Inflammatory macrophage treated with lipopolysaccharide for 4 hours (primary cell): ENCODE data around the gene CABLES2.

ENCODE experiments used
- DNase-seq: peaks from one replicate; pipeline ENCODE4 v3.0.0-alpha.2; 2020

Gene CABLES2

DNA sequence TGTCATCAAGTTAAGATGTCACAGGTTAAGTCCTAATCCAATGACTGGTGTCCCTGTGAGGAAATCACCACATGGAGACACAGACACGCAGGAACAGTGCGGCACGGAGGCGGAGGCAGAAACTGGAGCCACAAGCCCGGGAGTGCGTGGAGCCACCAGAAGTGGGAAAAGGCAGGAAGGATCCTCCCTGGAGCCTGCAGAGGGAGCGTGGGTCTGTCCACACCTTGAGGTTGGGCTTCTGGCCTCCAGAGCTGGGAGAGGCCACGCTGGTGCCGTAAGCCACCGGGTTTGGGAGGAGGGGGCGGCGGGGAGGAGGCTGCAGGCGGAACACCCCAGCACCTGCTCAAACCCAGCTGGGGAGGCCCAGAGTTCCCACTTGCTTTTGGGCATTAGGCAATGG, 3.8 kb downstream of the CABLES2 start:
- DNase-seq: no peak

DNA sequence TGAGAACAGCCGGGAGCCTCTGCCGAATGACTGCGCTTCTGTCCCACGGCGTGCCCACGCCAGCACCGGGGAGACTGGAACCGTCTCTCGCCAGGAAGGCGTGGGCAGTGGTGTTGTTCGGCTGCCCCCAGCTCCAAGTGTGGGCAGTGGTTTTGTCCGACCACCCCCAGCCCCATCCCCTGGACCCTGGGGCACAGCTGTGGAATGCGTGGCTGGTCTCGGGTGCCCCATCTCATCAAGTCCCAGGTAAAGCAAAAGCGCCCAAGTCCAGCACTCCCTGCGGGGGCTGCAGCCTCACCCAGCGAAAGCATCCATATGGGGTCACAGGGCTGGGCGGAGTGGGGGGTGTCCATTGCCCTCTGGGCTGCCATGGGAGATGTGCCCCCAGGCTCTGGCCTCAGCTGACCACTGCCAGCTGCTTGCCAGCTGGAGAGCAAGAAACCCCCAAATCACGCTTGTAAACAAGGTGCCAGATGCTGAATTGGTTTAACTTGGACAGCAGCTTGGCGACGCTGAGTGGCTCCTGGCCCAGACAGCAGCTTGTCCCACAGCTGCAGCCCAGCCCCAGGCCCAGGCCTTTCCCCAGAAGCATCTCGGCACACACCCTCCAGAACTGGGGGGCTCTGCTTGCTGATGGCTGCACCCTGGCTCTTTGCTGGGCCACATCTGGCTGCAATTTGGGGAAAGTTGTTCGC, 4.5 kb downstream of the CABLES2 start:
- no peak for DNase-seq

DNA sequence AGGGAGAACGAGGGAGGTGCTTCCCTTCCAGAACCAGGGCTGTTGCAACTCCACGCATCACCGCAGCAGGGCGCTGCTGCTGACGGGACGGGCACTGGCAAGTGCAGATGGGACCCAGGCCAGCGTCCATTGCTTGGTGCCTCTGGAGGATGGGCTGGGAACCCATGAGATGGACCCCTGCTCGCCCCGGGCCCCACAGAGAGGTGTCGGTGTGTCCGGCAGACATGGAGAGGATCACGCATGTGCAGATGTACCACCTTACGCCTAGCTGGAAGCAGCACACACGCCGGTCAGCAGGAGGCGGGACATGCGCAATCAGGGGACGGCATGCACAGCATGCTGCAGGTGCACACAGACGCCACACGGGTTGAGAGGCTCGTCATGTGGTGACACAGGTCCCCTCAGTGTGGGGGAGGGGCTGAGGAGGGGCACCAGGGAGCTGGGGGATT, 5.7 kb downstream of the CABLES2 start:
- DNase-seq: no peak

DNA sequence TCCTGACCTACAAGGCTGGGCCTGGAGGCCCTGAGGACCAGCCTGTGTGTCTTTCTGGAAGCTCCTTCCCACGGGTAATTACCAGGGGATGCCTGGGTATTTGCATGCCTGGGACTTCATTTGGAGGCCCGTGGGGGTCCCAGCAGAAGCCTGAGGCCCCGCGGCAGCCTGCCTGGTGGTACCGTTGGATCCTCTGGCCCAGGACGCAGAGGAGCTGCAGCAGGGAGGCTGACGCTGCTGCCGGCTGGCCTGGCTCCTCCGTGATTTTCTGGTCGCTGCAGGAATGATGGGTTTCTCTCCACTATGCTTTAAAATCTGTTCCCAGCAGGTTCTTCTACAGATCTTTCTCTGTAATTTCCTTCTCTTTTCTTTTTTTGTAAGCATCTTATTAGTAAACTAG, 6.5 kb downstream of the CABLES2 start:
- DNase-seq: no peak

DNA sequence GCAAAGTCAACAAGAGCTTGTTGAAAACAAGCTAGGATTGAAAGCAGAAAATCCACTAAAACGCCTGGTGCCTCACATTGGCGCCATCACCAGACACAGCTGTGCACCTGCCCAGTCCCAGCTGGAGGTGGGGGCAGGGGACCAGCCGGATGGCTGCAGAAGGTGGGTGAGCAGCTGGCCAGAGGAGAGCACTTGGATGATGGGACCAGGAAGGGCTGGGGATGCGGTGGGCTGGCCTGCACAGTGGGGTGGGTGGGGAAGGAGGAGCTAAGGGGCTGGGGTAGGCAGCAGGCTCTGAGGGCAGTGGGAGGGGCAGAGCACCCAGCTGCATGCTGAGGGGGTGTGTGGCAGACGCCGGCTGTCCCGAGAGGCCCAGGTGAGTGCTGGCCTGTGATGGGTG, 7.1 kb downstream of the CABLES2 start:
- DNase-seq: no peak

DNA sequence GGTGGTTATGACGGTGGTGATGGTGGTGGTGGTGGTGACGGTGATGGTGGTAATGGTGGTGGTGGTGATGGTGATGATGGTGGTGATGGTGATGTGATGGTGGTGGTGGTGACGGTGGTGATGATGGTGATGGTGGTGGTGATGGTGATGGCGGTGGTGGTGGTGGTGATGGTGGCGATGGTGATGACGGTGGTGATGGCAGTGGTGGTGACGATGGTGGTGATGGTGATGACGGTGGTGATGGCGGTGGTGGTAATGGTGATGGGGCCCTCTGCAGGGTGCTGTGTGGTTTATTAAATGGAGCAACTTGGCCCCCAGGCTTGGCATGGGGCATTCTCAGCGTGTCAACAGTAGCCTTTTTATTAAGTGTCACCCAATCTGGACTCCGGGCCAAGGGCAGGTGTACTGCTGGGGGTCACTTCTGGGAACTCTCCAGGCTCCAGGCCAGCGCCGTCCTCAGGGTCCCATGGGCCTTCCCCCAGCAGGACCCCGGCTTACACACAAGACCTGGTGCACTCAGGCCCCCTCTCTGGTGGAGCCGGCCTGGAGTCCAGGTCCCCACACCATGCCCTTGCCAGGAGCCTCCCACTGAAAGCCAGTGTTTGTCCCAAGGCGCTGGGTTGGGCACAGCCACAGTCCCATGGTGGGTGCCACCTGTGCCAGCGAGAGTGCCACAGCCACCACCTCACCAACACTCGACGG, 8.8 kb downstream of the CABLES2 start:
- DNase-seq: no peak

DNA sequence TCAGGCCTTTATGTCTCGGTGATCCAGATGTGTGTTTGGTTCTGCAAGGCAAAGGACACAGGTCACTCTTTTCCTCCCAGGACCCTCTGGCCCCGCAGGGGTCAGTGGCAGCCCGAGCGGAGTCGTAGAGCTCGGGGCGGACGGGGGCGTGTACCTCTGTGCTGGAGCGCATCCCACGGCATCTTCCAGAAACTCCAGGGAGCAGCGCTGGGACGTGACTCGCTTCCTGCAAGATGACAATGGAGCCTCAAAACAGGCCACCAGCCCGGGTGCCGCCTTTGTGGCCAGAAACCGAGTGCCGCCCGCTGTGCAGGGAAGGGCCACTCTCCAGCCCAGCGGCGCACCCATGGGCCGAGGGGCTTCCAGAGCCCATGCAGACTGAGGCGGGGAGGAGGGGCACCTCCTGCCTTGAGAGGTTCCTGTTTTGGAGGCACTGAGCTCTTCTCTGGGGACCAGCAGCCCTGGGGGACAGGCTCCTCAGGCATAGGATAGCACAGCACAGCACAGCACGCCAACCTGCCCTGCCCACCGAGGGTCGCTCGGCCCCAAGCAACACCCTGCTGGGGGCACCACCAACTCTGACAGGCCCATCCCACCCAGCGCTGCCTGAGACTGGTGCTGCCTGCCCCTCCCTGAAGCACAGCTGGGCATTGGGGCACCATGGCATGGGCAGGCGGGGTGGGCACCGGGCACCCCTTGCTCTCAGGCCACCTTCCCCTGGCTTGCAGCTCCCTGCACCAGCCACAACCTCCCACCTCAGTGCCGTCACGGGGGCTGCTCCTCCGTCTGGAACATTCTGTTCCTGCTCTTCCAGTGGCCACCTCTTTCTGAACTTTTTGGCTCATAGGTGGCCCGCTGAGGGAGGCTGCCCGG, 10.5 kb downstream of the CABLES2 start:
- no peak for DNase-seq

DNA sequence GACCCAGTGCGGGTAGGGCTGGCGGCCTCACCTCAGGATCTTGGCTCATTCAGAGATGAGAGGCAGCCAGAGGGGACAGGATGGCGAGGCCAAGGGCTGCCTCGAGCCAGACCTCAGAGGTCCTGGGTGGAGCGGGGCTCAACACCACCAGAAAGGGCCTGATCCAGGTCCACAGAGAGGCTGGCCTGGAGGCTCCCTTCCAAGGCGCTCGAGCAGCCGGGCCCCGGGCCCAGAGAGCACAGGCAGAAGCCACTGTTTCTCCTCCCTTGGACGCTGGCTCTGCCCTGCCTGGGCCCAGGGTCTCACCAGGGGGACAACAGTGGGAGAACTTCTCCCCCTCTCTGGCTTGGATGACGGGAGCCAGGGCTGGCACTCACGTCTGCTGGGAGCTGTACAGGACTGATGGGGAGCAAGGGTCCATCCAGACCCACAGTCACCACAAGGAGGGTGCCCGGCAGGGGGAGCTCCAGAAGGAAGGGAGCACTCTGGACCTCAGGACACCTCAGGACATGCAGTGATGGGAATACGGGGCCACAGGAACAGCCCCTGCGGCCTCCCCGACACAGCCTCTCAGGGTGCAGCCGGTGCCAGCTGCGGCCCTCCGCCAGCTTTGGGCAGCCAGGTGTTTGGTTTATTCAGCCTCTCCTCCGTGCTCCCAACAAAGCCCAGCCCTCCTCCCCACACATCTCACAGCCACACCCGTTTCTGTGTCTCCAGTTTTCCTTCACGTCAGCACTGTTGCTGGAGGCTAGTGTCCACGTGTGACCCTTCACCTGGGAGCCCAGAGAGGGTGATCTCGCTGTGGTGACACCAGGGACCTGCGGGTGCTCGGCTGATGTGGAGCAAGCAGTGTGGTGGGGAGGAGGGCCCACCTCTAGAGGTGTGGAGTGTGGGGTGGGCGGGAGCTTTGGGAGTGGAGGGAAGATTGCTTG, 11.5 kb downstream of the CABLES2 start:
- DNase-seq: no peak

DNA sequence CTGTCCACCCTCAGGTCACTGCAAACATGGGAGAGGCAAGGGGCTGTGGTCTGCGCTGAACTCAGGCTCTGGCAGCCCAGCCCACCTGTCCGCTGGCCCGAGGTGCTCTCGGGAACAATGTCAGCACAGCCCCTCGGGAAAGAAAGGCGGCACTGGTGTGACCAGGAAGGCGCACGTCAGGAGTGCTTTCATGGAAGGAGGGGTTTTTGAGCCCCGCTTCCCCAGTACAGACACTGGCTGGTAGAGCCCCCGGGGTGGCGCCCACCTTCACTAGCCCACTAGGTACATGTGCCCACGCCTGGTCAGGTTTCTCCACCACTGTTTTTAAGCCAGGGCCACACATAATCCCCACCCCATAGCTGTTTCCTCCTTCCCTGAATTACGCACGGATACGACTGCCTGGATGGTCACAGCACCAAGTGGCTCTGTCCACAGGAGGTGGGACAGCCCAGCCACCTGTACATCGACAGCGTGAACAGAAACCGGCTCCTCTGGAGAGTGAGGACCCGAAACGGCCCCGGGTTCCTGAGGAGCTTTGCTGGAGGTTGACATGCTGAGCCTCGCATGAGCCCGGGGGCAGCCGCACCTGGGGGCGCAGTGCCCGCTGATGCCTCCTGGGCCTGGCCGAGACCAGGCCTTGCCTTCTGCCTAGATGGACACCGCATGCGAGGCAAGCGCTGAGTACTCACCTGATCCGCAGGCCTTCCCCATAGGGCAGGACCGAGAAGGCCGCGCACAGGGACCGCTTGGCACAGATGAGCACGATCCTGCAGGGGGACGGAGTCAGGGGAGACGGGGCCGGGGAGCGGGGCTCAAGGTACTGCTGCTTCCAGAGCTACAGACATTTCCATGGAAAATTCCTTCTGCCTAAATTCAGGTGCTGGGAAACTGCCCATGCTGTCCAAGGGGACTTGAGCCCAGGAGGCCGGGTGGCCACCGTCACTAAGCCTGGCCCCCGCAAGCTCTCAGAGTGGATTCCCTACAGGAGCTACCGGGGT, 12.5 kb downstream of the CABLES2 start:
- no peak for DNase-seq

DNA sequence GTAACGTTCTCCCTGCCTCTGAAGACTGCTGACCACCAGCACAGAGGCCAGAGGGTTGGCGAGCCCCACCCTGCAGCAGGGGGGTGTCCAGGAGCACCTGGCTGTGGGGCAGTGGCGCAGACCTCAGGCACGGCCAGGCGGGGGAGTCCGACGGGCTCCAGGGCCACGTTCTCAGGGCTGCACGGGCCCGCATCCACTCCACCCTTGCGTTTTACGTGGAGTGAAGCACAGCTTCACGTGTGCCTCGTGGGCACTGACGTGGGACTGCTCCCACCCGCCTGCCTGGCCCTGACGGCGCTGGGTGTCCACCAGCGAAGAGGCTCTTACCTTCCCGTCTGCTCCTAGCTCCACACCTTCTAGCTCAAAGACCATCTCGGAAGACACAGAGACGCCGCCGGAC, 13.3 kb downstream of the CABLES2 start:
- no peak for DNase-seq

DNA sequence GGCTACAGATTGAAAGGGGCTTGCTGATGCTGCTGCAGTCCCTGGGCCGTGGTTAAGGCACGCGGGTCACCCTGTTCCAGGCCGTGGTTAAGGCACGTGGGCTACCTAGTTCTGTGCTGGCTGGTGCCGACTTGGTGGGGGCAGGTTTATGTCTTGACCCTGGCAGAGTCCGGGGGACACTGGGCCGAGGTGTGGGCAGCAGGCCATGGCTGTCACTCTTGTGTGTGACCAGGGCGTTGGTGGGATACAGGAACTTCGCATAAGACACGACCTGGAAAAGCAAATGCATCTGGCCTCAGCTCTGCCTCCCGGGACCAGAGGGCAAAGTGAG, 13.8 kb downstream of the CABLES2 start:
- no peak for DNase-seq

DNA sequence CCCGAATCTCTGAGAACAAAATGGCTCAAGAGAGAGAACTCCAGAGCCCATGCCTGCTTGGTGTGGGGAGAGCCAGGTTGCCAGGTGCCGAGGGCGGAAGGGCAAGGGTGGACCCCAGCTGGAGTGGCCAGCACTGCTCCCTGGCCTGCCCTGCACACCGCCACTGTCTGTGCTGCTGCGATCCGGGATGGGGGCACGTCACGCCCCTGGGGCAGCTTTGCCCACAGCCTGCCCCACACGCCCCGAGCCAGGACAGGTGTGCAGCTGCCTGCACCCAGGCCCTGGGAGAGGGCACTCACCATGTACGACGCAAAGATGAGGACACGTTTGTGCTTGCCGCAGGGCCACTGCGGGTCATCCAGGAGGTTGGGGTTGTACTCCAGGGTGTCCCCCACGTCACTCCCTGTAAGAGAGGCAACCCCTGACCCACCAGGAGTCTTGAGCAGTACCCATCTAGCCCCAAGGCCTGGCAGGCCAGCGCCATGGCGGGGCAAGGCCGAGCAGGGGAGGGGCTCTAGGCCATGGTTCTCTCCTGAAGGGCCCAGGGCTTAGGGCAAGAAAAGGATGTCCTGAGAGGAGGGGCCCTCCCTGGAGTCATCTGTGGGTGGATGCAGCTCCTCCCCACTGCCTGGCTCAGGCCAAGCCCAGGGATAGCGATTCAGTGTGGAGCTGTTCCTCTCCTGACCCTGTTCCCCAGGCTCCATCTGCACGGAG, 14.3 kb downstream of the CABLES2 start:
- no peak for DNase-seq

DNA sequence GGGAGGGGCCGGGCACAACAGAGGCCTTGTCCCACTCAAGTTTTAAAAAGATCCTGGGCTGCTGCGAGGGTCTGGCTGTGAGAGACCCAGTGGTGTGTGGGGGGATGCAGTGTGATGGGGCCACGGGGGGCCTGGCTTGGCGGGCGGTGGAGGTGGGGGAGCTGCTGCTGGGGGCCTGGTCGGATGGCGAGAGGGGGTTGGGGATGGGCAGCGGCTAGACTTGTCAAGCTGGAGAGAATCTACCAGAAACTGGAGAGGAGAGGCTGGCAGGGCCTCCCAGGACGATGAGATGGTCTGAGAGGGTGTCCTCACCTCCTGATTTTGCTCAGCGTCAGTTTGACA, 15.0 kb downstream of the CABLES2 start:
- DNase-seq: no peak

DNA sequence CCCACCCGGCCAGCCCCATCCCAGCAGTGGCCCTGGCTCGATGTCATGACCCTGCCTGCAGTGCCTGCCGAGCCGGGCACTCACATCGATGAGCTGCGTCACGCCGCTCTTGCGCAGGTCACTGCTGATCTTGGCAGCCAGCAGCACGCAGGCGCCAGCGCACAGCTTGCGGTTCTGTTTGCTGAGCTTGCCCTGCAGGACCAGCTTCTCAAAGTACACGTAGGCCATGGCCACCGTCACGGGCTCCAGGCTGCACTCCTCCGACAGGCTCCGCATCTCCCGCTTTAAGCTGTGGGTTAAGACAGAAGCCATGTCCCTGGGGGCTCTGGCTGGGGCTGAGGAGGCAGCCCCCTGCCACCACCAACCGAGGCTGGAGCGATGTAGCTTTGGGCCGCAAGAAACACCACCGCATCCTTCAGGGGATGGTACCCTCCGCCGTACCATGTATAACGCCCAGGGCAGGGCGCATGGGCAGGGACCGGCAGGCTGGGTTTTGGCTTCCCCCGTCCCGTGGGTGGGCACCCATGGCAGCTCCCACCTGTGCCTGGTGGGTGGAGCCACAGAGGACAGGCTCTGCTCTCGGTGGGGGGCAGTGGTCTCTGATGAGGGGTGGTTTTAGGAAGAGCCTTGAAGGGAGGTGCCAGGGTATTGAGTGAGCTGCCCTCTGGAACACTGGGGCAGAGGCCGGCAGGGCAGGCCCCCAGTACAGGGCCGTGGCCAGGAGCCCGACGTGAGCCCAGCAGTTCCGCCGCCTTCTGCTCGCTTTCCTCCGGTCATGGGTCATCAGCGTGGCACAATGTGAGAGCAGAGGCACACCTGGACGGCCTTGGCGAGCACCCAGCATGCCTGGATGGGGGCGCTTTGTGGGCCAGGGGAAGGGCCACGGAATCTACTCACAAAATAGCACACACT, 15.7 kb downstream of the CABLES2 start:
- DNase-seq: no peak

DNA sequence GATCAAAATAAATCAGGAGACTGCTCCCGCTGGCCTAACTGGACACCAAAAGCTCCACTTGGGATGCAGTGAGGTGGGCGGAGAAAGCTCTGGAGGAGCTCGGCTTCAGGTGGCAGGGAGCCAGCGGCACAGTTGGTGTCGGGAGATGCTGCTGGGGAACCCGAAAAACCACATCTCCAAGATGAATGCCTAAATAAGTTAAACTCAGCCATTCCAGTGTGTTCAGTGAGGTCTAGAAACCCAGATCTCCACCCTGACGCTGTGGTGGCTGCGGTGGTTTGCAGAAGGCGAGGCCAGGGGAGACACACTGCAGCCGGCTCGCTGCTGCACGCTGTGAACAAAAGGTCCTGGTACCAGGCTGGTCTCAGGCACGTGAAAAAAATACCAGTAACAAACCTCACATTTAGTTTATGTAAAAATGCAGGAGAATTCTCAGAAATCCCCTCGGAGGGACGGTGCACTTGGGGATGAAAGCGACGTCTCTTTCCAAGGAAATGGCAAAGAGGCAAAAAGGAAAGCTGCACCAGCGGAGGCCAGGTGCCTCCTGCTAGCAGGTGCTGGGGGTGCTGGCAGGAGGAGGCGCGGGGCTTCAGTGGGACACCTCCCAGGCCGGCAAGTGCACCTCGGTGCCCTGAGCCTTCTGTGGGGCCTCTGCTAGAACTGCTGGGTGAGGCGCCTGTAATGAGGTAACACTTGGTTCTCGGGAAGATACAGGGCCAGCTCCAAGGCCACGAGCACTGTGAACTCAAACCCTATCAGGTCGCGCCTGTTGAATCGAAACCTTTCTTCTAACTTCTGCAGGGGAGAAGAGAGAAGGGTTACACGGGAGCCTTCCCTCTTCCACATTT, 16.5 kb downstream of the CABLES2 start:
- DNase-seq: no peak

DNA sequence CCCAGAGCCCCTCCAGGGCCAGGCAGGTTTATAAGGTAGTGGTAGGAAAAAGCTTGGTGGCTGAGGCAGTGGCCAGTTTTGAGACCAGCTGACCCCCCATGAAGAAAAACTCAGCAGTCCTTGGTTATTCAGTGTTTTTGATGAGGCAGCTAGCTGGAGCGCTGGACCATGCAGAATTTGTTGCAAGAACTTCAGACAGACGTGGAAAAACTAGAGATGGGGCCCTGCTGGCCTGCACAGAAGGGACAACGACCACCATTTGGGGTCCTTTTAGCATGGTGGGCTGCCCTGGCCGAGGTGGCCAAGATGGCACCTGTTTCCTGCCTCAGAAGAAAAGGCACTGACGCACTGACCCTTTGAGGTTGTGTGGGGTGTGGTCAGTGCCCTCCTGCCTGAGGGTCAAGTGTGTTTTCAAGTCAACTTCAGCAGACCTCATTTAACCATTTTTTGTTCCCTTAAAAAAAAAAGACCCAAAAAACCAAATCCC, 17.4 kb downstream of the CABLES2 start:
- DNase-seq: no peak

DNA sequence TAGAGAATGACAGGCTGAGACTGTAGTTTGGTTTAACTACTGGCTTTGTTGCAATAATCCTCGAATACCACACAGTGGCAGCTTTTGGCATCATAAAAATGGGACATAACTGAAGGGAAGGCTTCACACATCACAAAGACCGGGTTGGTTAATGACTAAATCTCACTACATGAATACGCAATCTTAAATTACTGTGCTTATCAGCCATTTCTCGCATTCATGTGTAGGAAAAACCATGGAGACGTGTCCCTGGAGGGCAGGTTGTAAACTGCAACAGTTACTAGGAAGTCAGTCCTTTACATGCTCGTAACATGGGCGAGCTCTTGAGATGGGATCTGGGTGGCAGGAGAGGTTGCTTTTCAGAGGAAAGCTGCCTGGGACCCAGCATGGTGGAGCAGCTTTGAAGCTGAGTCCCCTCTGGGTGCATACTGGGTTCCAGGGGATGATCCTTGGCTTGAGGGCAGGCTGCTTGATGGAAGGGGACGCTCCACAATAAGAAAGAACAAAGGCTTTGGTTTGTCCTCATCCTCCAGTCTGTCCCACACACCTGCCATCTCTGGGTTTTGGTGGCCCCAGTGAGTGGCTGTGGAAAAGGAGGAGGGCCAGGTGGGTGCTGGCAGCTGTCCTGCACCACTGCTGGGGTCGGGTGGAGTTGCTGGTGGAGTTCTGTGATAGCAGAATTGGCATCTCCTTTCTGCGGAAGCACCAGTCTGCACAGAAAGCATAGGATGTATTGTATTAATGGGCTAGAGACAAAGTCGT, 18.1 kb downstream of the CABLES2 start:
- DNase-seq: no peak
